SK-N-SH treated with all-trans-retinoic acid at 6 μM for 48 hours (cell line): ENCODE measurements around the gene BSG.

Experiments
- ATAC-seq: fragments of 200-7000 bp; cut with Tn5 transposase; 3 replicates; pipeline ENCODE4 v1.9.1; 2020; ENCODE audit warnings: mild to moderate bottlenecking, moderate library complexity
- ARNTL ChIP-seq: fragments of 450-650 bp; formaldehyde crosslinking; IDR thresholded peaks from 2 replicates; pipeline ENCODE4 v1.5.0; 2020; ENCODE audit warnings: low read depth, mild to moderate bottlenecking, moderate library complexity, borderline replicate concordance
- BACH2 ChIP-seq: fragments of 250-450 bp; sonication (Bioruptor Pico); IDR thresholded peaks from 2 replicates; pipeline ENCODE4 v1.9.0; 2021; ENCODE audit warnings: mild to moderate bottlenecking, borderline replicate concordance
- CREB5 ChIP-seq: fragments of 250-450 bp; sonication (Bioruptor Pico); IDR thresholded peaks from 2 replicates; pipeline ENCODE4 v1.5.1; 2020; ENCODE audit warnings: low read depth, mild to moderate bottlenecking, moderate library complexity
- CSDC2 ChIP-seq: fragments of 250-450 bp; sonication (Bioruptor Pico); IDR thresholded peaks from 2 replicates; pipeline ENCODE4 v1.5.0; 2020; ENCODE audit warnings: mild to moderate bottlenecking, moderate library complexity
- ESRRG ChIP-seq: fragments of 250-450 bp; sonication (Bioruptor Pico); IDR thresholded peaks from 2 replicates; pipeline ENCODE4 v1.6.1; 2021; ENCODE audit warnings: mild to moderate bottlenecking
- GLIS3 ChIP-seq: fragments of 250-450 bp; sonication (Bioruptor Pico); IDR thresholded peaks from 2 replicates; pipeline ENCODE4 v1.5.0; 2020; ENCODE audit warnings: mild to moderate bottlenecking, moderate library complexity
- ISL1 ChIP-seq: fragments of 250-450 bp; sonication (Bioruptor Pico); IDR thresholded peaks from 2 replicates; pipeline ENCODE4 v2.1.2; 2022; ENCODE audit warnings: mild to moderate bottlenecking, moderate library complexity
- OSR1 ChIP-seq: fragments of 250-450 bp; sonication (Bioruptor Pico); IDR thresholded peaks from 2 replicates; pipeline ENCODE4 v1.8.0; 2022; ENCODE audit warnings: moderate library complexity, mild to moderate bottlenecking, inconsistent platforms
- PATZ1 ChIP-seq: fragments of 250-450 bp; sonication (Bioruptor Pico); IDR thresholded peaks from 2 replicates; pipeline ENCODE4 v1.8.0; 2020; ENCODE audit warnings: mild to moderate bottlenecking, moderate library complexity, borderline replicate concordance
- POU6F1 ChIP-seq: fragments of 250-450 bp; sonication (Bioruptor Pico); IDR thresholded peaks from 2 replicates; pipeline ENCODE4 v1.8.0; 2021; ENCODE audit warnings: low read depth, mild to moderate bottlenecking, moderate library complexity, borderline replicate concordance
- PPARA ChIP-seq: fragments of 250-450 bp; sonication (Bioruptor Pico); IDR thresholded peaks from 2 replicates; pipeline ENCODE4 v1.5.0; 2020; ENCODE audit warnings: mild to moderate bottlenecking, borderline replicate concordance
- RARB ChIP-seq: fragments of 250-450 bp; sonication (Bioruptor Pico); IDR thresholded peaks from 2 replicates; pipeline ENCODE4 v1.8.0; 2021; ENCODE audit warnings: mild to moderate bottlenecking, moderate library complexity
- SNAI2 ChIP-seq: fragments of 250-450 bp; sonication (Bioruptor Pico); IDR thresholded peaks from 2 replicates; pipeline ENCODE4 v1.5.0; 2020; ENCODE audit warnings: mild to moderate bottlenecking, moderate library complexity
- TCF4 ChIP-seq: fragments of 250-450 bp; sonication (Bioruptor Pico); IDR thresholded peaks from 2 replicates; pipeline ENCODE4 v1.8.0; 2021; ENCODE audit warnings: mild to moderate bottlenecking, moderate library complexity, borderline replicate concordance
- TOX ChIP-seq: fragments of 250-450 bp; sonication (Bioruptor Pico); IDR thresholded peaks from 2 replicates; pipeline ENCODE4 v1.8.0; 2021; ENCODE audit warnings: mild to moderate bottlenecking, moderate library complexity, borderline replicate concordance
- TSHZ2 ChIP-seq: fragments of 250-450 bp; sonication (Bioruptor Pico); IDR thresholded peaks from 2 replicates; pipeline ENCODE4 v1.5.0; 2020; ENCODE audit warnings: mild to moderate bottlenecking, moderate library complexity
- ZC3H10 ChIP-seq: fragments of 250-450 bp; sonication (Bioruptor Pico); IDR thresholded peaks from 2 replicates; pipeline ENCODE4 v1.5.1; 2021; ENCODE audit warnings: mild to moderate bottlenecking, moderate library complexity
- ZFP3 ChIP-seq: fragments of 250-450 bp; sonication (Bioruptor Pico); IDR thresholded peaks from 2 replicates; pipeline ENCODE4 v1.5.0; 2020; ENCODE audit warnings: mild to moderate bottlenecking, moderate library complexity
- ZNF565 ChIP-seq: fragments of 450-650 bp; formaldehyde crosslinking; conservative IDR thresholded peaks from 2 replicates; pipeline ENCODE4 v1.5.0; 2020; ENCODE audit warnings: low read depth, mild to moderate bottlenecking, moderate library complexity
- ZNF8 ChIP-seq: fragments of 450-650 bp; formaldehyde crosslinking; IDR thresholded peaks from 2 replicates; pipeline ENCODE4 v1.5.0; 2020; ENCODE audit warnings: mild to moderate bottlenecking, moderate library complexity

Gene BSG

GRCh38 chr19:594265-594870 lies 22.0 kb downstream of the BSG start:
- TF ChIP-seq RARB (CRISPR knock-in tag) (no peak), BACH2 (no peak), PATZ1 (CRISPR knock-in tag) (no peak), SNAI2 (CRISPR knock-in tag) (no peak), POU6F1 (CRISPR knock-in tag) (no peak), ARNTL (CRISPR knock-in tag) (no peak), GLIS3 (no peak), TCF4 (CRISPR knock-in tag) (no peak), ISL1 (CRISPR knock-in tag) (no peak), TOX (CRISPR knock-in tag) (no peak), TSHZ2 (CRISPR knock-in tag) (no peak), CREB5 (no peak), ZNF565 (no peak), CSDC2 (no peak), PPARA (CRISPR knock-in tag) (no peak), OSR1 (CRISPR knock-in tag) (no peak), ZNF8 (CRISPR knock-in tag) (no peak), ZFP3 (CRISPR knock-in tag) (no peak), ZC3H10 (CRISPR knock-in tag) (no peak), ESRRG (no peak)

GRCh38 chr19:595326-596262 lies 23.2 kb downstream of the BSG start:
- no peak for ATAC-seq
- no peak for TF ChIP-seq BACH2

More at GRCh38 chr19:594265-594870, 22.0 kb downstream of the BSG start:
- no peak for ATAC-seq

- ATAC-seq = no peak
- TF ChIP-seq ZC3H10 (CRISPR knock-in tag) = no peak
Measured at GRCh38 chr19:596263-596655, 23.9 kb downstream of the BSG start.
